Stimulated activated CD4-positive, alpha-beta T cell treated with anti-CD3 and anti-CD28 coated beads, Interleukin-4, amount 100 ng/mL, for 1 hour (primary cell): ENCODE measurements around the gene RRAS.
A peak's percentile ranks its signal among the peaks of the same experiment; 100 is the strongest.

Experiments used
- DNase-seq: peaks from one replicate; pipeline ENCODE4 v3.0.0-alpha.2; 2020

Gene RRAS

GRCh38 chr19:49640113-49640898, at the start of gene RRAS:
TSS of gene RRAS (minus strand) at chr19:49640143. CDS start at chr19:49640098, 45 bp downstream.
- DNase-seq, result peak; percentile 100

GRCh38 chr19:49689133-49690078, 49.5 kb upstream of the RRAS start, which contains the start of gene ADM5:
TSS of gene ADM5 (plus strand) at chr19:49689594. CDS start at chr19:49689838, 244 bp downstream.
- DNase-seq, result peak; percentile 56

- DNase-seq, result no peak
Observed at GRCh38 chr19:49688531-49689132, 48.7 kb upstream of the RRAS start.

DNA sequence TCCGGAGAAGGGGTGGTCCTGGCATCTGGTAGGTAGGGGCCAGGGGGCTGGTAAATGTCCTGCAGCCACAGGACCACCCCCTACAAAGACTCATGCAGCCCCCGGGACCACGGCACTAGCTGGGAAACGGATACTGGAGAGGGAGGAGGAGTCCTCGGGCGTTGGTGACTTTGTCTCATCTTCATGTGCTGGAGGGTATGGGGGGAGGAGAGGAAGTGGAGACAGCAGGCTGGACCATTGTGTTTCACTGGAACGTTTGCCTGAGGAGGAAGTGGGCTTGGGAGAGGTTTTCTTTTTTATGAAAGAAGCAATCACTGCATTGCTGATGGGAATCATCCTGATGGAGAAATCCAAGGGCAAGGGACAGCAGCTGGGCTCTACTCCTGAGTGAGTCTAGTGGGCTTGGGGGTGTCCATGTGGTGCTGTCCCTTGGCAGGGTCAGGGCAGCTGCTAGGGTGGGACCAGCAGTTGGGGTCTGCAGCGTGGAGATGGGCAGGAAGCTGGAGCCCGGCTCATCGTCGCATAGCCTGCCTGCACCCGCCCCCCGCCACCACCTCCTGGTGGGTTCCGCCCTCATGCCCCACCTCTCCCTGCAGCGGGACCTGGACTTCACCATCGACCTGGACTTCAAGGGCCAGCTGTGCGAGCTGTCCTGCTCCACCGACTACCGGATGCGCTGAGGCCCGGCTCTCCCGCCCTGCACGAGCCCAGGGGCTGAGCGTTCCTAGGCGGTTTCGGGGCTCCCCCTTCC, 47.8 kb upstream of the RRAS start:
- no peak for DNase-seq

DNA sequence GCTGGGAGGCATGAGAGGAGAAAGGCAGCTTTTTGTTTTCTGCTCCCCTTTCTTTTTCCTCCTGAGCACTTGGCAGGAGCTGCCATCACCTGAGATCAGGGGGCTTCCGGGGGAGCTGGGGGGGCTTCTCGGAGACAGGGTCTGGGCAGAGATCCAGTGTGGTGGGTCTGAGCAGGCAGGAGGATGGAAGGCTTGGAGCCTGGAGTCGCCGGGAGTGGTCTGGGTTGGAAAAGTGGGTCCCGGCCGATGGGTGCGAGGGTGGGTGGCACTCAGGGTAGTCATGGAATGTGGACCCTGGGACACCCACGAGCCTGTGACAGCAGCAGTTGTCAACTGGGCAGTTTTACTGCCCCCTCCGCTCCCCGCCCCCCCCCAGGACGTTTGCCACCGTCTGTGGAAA, 47.2 kb upstream of the RRAS start:
- DNase-seq, result no peak

- no peak for DNase-seq
Observed at GRCh38 chr19:49686503-49687088, 46.7 kb upstream of the RRAS start.

DNA sequence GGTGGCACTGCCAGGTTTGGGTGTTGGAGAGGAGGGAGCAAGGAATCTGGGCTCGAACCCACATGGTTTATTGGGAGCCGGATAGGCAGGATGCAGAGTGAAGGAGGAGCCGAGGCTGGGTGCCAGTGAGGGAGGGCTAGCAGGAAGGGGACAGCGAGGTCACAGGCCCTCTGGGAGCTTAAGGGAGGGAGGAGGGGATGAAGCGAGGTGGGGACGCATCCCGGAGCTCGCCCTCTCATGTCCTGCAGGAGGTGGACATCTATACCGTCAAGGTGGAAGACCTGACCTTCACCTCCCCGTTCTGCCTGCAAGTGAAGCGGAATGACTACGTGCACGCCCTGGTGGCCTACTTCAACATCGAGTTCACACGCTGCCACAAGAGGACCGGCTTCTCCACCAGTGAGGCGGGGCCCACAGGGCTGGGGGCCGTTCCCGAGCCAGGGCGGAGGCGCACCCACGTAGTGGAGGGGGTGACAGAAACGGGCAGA, 45.9 kb upstream of the RRAS start:
- DNase-seq, result no peak

DNA sequence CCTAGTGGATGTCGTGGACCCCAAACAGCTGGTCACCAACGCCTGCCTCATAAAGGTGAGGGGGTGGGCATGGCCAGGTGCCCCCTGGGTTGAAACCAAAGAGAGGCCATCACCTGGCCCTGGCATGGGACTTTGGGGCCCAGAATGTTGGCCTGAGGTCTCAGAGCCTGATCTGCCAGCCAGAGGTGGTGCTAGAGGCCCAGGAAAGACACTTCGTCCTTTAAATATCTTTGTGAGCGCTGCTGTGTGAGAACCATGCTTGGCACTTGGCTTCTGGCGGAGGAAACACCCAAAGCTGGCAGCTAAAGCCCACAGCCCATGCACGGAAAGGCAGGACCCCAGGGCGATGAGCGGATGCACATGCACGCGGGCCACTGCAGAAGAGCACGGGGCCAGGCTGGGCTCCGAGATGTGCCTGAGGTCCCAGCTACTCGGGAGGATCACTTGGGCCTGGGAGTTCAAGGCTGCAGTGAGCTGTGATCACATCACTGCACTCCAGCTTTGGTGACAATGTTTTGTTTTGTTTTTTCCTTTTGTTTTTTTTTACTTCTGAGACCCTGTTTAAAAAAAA, 45.1 kb upstream of the RRAS start:
- no peak for DNase-seq

- DNase-seq, result no peak
Observed at GRCh38 chr19:49684251-49684982, 44.5 kb upstream of the RRAS start.

- DNase-seq, result no peak
Observed at GRCh38 chr19:49683814-49684250, 43.9 kb upstream of the RRAS start.

GRCh38 chr19:49682274-49682673, 42.3 kb upstream of the RRAS start:
- no peak for DNase-seq

DNA sequence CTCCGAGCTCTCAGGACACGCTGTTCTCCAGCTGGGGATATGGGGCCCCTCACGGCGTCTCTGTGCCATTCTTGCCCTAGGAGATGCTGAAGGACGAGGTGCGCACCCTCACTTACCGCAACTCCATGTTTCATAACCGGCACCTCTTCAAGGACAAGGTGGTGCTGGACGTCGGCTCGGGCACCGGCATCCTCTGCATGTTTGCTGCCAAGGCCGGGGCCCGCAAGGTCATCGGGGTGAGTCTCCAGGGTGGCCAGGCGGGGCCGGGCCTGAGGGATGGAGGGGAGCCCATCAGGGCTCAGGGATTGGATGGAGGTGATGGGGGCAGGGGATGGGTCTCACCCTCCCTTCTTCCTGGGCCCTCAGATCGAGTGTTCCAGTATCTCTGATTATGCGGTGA, 41.9 kb upstream of the RRAS start:
- no peak for DNase-seq

DNA sequence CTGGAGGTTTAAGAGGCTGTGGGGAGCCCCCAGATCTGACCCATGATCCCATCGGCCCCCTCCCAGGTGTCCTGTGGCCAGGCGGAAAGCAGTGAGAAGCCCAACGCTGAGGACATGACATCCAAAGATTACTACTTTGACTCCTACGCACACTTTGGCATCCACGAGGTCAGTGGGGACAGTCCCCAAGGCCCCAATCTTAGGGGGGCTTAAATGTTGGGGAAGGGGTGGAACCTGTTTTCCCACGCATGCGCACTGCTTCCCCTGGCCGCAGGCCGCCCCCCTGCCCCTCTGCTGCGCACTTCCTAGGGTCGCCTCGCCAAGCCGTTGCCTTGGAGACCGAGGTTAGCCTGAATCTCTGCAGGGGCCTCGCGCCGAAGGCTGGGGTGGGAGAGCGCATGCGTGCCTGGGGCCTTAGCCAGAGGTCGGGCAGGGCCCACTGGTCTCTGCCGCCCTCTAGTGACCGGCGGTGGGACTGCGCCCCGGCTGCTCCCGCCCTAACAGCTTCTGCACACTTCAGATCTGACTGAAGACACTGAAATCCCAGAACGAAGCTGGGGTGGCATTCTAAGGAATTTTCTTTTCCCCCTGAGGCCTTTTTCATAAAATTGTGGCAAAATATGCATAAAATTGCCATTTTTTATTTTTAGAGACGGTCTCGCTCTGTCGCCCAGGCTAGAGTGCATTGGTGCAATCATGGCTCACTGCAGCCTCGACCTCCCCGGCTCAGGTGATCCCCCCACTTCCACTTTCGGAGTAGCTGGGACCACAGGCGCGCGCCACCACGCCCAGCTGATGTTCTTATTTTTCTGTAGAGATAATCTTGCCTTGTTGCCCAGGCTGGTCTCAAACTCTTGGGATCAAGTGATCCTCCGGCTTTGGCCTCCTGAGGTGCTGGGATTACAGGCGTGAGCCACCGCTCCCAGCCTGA, 40.7 kb upstream of the RRAS start:
- DNase-seq, result peak; percentile 97

- DNase-seq, result no peak
Observed at GRCh38 chr19:49679771-49680413, 39.9 kb upstream of the RRAS start.

DNA sequence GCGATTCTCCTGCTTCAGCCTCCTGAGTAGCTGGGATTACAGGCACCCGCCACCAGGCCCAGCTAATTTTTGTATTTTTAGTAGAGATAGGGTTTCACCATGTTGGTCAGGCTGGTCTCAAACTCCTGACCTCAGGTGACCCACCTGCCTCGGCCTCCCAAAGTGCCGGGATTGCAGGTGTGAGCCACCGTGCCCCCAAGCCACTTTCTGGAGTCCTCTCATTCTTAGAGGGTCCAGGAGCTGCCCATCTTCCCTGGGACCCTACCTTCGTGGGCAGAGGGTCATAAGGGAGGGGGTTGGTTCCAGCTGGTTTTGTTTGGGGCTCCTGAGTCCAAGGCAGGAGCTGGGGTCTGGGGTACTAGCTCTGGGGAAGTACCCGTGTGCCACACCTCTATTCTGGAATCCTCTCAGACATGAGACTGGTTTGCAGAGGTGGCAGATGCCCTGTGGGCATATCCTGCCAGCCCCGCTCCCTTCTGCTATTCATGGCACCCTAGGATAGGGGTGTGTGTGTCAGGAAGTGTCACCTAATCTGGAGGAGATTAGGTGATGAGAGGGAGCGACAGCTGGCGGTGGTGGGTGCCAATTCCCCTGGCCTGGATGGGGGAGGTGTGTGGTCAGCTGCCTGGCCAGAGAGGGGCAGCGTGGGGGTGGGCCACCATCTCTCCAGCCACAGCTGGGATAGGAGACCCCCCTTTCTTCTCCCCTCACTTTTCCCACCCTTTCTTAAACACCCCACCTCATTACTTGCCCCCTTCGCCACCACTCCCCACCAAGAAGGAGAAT, 39.2 kb upstream of the RRAS start:
- DNase-seq, result no peak

DNA sequence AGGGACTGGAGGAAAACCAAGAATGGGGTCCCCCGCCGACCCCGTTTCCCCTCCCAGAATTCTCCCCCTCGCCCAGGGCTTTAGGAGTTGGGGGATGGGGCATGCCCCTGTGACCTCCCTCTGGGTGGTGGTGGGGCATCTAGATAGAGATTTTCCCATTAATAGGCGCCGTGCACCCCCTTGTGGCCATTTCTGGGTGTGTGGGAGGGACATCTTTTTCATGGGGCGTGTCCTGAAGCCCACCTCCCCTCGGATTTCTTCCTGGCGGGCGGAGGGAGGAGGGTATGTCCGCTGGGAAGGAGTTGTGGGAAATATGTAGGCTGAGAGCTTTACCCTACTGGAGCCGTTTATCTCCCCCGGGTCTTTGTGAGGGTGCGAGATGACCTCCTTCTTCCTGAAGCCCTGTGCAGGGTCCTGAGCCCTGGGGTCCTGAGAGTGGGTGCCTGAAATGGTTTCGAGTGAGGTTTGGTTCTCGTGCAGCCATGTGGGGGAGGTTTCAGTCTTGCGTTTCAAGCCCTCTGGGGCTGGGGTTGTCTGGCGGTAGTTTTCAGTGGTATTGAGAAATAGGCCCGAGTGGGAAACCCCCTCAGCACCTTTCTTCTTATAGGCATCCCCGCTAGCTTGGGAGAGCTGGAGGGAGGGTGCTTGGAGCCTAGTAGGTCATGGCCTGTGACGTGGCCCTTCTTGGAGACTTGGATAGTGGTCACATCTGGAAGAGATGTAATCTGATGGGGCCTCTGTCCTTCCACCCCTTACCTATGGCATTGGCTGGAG, 38.1 kb upstream of the RRAS start:
- DNase-seq, result peak; percentile 81

GRCh38 chr19:49677231-49677900, 37.4 kb upstream of the RRAS start, which contains the start of gene PRMT1:
TSS of gene PRMT1 (plus strand) at chr19:49677271. CDS start at chr19:49677281, 10 bp downstream.
- peak; percentile 57 for DNase-seq
